GM12872 (cell line): ENCODE data around the gene CAB39.

ENCODE experiments used
- TF ChIP-seq, protein P1 (sequence below): IDR thresholded peaks from 3 replicates; pipeline ENCODE4 v1.5.1; 2011; ENCODE audit warnings: low read depth, mild to moderate bottlenecking, low read length, moderate library complexity; ENCODE audit not compliant: insufficient read depth

CAB39 gene

GRCh38 chr2:230712443-230713330, at the start of gene CAB39:
Gene CAB39, plus strand, starts transcription at chr2:230712842. Its CDS starts 47,160 bp downstream, at chr2:230760002.
- TF ChIP-seq, protein P1, sequence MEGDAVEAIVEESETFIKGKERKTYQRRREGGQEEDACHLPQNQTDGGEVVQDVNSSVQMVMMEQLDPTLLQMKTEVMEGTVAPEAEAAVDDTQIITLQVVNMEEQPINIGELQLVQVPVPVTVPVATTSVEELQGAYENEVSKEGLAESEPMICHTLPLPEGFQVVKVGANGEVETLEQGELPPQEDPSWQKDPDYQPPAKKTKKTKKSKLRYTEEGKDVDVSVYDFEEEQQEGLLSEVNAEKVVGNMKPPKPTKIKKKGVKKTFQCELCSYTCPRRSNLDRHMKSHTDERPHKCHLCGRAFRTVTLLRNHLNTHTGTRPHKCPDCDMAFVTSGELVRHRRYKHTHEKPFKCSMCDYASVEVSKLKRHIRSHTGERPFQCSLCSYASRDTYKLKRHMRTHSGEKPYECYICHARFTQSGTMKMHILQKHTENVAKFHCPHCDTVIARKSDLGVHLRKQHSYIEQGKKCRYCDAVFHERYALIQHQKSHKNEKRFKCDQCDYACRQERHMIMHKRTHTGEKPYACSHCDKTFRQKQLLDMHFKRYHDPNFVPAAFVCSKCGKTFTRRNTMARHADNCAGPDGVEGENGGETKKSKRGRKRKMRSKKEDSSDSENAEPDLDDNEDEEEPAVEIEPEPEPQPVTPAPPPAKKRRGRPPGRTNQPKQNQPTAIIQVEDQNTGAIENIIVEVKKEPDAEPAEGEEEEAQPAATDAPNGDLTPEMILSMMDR = peak; percentile 74

DNA sequence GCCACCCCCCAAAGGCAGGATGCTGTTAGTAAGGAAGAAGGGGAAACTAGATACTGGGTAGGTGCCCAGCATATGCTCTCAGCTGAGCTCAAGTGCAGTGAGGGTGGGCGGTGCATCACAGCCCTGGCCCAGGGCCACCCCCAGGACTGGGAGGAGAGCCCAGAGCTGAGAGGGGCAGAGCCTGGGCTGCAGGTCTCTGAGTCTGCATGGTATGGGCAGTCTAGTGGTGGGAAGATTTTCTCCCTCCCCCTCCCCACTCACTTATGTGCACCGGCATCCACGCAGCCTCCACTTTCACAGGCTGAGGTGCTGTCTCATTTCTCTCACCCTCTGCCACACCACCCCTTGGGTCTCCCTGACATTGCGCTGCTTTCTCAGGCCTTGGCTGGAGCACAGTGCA, 48.5 kb upstream of the CAB39 start:
- TF ChIP-seq, protein P1 = no peak

GRCh38 chr2:230664844-230665243, 47.8 kb upstream of the CAB39 start:
- TF ChIP-seq, protein P1 = no peak

GRCh38 chr2:230665263-230665691, 47.4 kb upstream of the CAB39 start:
- TF ChIP-seq, protein P1 = no peak

DNA sequence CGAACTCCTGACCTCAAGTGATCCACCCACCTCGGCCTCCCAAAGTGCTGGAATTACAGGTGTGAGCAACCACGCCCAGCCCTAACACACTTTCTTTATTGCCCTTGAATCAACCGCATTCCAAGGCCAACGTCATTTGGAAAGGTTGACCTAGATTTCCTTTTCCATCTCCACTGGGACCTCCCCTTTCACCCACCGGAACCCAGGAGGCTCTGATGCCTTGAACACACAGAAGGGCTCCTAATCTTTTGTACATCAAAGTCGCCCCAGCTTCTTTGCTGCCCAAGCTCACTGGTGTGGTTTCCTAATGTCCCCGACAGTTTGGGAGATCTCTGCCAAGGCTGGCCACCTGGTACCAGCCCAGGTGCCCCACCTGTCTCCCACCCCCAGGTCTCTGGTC, 46.2 kb upstream of the CAB39 start:
- TF ChIP-seq, protein P1 = no peak

DNA sequence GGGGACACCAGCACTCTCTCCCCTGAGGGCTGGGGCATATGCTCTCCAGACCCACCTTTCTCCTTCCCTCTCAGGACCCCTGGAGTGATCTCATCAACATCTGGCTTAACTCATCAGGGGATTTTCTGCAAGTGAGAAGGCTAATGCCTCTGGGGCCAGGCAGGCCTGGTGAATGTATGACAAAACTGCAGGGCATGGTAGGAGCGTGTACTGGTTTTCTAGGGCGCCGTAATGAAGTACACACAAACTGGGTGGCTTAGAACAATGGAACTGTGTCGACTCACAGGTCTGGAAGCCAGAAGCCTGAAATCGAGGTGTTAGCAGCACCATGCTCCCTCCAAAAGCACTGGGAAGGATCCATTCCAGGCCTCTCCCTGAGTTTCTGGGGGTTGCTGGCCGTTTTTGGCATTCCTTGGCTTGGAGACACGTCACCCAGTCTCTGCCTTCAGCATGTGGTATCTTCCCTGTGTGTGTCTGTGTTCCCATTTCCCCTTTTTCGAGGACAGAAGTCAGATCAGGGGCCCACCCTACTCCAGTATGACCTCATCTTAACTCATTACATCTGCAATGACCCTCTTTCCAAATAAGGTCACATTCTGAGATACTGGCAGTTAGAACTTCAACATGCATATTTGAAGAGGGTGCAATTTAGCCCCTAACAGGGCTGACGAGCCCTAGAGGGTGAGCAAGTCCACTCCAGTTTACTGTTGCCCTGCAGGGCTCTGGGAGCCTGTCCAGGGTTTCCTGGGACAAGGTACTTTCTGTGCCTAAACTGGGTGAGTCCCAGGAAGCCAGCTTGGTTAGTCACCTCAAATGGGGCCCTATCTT, 45.5 kb upstream of the CAB39 start:
- TF ChIP-seq, protein P1 = no peak

- TF ChIP-seq, protein P1 = no peak
Observed at GRCh38 chr2:230668184-230668938, 44.3 kb upstream of the CAB39 start.
